Effector memory CD4-positive, alpha-beta T cell (primary cell): ENCODE results near the gene PCYT1A.

Source experiments
- DNase-seq, 3 donors: peaks; one replicate each; pipeline ENCODE4 v3.0.0-alpha.2; 2020
- H3K27ac ChIP-seq: 2 replicates; pipeline ENCODE4 v1.7.0; 2013; ENCODE audit warnings: mild to moderate bottlenecking, low read length, moderate library complexity; ENCODE audit not compliant: insufficient read depth, poor library complexity, severe bottlenecking
- H3K27me3 ChIP-seq: replicated peaks from 2 replicates; pipeline ENCODE4 v1.7.0; 2013; ENCODE audit warnings: mild to moderate bottlenecking, low read length; ENCODE audit not compliant: insufficient read depth, control insufficient read depth, poor library complexity, severe bottlenecking
- H3K36me3 ChIP-seq: 2 replicates; pipeline ENCODE4 v1.7.0; 2013; ENCODE audit warnings: mild to moderate bottlenecking, low read length, moderate library complexity; ENCODE audit not compliant: control insufficient read depth, insufficient read depth
- H3K4me1 ChIP-seq: 2 replicates; pipeline ENCODE4 v1.7.0; 2013; ENCODE audit warnings: low read length, mild to moderate bottlenecking; ENCODE audit not compliant: control insufficient read depth, insufficient read depth, poor library complexity, severe bottlenecking
- H3K4me3 ChIP-seq: 2 replicates; pipeline ENCODE4 v1.7.0; 2013; ENCODE audit warnings: low read length, low read depth, mild to moderate bottlenecking; ENCODE audit not compliant: insufficient read depth, poor library complexity, severe bottlenecking
- H3K9me3 ChIP-seq: 2 replicates; pipeline ENCODE4 v1.7.0; 2013; ENCODE audit warnings: mild to moderate bottlenecking, low read length, moderate library complexity; ENCODE audit not compliant: control insufficient read depth
- total RNA-seq, 3 donors: gene quantifications; one replicate each; lab custom pipeline; 2026; lab: John Stamatoyannopoulos, UW

PCYT1A gene
- total RNA-seq = 63.8 to 83.1 (median 64.8) reads per million in 3 donors

- H3K4me3 ChIP-seq = peak within 1 kb of the TSS; percentile 83
- DNase-seq = peak; percentile 57 to 68 (median 62)
- no peaks in the 10 kb centered on the region for H3K27me3 ChIP-seq
- no peaks in the 10 kb centered on the region for H3K36me3 ChIP-seq
- H3K4me1 ChIP-seq = peaks cover 15% of the 10 kb centered on the region
- H3K27ac ChIP-seq = peak within 1 kb of the TSS; percentile 78
- no peaks in the 10 kb centered on the region for H3K9me3 ChIP-seq
Observed at GRCh38 chr3:196287440-196288140, at the start of gene PCYT1A. Gene PCYT1A, minus strand, starts transcription at chr3:196287726. Its CDS starts 17,195 bp downstream, at chr3:196270531.

DNA sequence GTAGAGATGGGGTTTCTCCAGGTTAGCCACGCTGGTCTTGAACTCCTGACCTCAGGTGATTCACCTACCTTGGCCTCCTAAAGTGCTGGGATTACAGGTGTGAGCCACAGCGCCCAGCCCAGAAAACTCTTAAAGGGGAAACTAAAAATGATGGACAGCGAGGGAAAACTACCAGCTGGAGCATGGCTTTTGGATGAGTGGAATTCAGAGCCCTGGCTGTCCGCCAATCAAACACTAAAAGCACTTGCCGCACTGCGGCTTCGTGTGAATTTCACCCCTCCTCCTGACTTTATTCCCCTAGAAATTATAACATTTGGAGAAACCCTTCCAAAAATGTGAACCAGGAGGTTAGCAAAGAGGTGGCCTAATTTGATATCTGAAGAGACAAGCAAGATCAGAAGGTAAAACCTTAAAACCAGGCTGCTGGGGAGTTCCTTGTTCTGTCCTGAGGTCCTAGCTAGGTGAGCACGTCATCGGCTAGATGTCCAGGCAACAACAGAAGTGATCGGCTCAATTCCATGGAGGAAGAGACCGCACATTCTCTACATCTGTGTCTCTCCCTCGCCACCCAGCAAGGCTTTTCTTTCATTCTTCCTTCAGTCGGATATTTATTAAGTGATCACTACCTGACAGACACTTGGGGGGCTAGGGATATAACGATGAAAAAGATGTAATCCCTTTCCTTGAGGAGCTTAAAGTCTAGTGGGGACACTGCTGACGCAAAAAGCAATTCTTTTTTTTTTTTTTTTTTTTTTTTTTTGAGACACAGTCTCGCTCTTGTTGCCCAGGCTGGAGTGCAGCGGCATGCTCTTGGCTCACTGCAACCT is 49.0 kb upstream of the PCYT1A start:
- no peaks in the 10 kb centered on the region for H3K27me3 ChIP-seq
- DNase-seq = no peak
- no peaks in the 10 kb centered on the region for H3K4me1 ChIP-seq
- no peaks in the 10 kb centered on the region for H3K9me3 ChIP-seq
- H3K36me3 ChIP-seq = no peaks in the 10 kb centered on the region
- H3K4me3 ChIP-seq = no peak overlapping the region
- H3K27ac ChIP-seq = no peak overlapping the region

- Histone ChIP-seq H3K27me3 (no peaks in the 10 kb centered on the region), H3K9me3 (no peaks in the 10 kb centered on the region)
Observed at GRCh38 chr3:196335503-196335948, 48.0 kb upstream of the PCYT1A start.

DNA sequence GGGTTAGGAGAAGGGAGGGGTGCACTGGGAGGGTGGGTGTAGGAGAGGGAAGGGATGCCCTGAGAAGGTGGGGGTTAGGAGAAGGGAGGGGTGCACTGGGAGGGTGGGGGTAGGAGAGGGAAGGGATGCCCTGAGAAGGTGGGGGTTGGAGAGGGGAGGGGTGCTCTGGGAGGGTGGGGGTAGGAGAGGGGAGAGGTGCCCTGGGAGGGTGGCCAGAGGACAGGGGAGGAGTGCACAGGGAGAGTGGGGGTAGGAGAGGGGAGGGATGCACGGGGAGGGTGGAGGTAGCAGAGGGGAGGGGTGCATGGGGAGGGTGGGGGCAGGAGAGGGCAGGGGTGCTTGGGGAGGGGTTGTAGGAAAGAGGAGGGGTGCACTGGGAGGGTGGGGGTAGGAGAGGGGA is 47.5 kb upstream of the PCYT1A start:
- Histone ChIP-seq H3K9me3 (no peaks in the 10 kb centered on the region), H3K36me3 (no peaks in the 10 kb centered on the region)

More at GRCh38 chr3:196335503-196335948, 48.0 kb upstream of the PCYT1A start:
- no peak overlapping the region for H3K27ac ChIP-seq
- no peak for DNase-seq
- no peak overlapping the region for H3K4me3 ChIP-seq
- no peaks in the 10 kb centered on the region for H3K36me3 ChIP-seq
- no peaks in the 10 kb centered on the region for H3K4me1 ChIP-seq

DNA sequence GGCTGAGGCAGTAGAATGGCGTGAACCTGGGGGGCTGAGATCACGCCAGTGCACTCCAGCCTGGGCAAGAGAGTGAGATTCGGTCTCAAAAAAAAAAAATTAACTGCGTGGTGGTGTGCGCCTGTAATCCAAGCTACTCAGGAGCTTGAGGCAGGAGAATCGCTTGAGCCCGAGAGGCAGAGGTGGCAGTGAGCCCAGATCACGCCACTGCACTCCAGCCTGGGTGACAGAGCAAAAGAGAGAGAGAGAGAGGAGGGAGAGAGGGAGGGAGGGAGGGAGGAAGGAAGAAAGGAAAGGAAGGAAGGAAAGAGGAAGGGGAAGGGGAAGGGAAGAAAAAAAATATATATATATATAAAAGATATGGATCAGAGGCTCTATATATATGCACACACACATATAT is 44.6 kb upstream of the PCYT1A start:
- no peaks in the 10 kb centered on the region for H3K4me1 ChIP-seq
- no peak overlapping the region for H3K4me3 ChIP-seq
- no peaks in the 10 kb centered on the region for H3K36me3 ChIP-seq
- H3K27ac ChIP-seq = no peak overlapping the region
- no peaks in the 10 kb centered on the region for H3K27me3 ChIP-seq
- H3K9me3 ChIP-seq = no peaks in the 10 kb centered on the region
- DNase-seq = no peak

More for the DNA sequence above, 47.5 kb upstream of the PCYT1A start:
- Histone ChIP-seq H3K4me1 (no peaks in the 10 kb centered on the region), H3K4me3 (no peak overlapping the region), H3K27me3 (no peaks in the 10 kb centered on the region), H3K27ac (no peak overlapping the region)
- no peak for DNase-seq

- H3K4me1 ChIP-seq = no peaks in the 10 kb centered on the region
- no peak overlapping the region for H3K4me3 ChIP-seq
- H3K27ac ChIP-seq = no peak overlapping the region
- DNase-seq = no peak
- no peaks in the 10 kb centered on the region for H3K27me3 ChIP-seq
- no peaks in the 10 kb centered on the region for H3K36me3 ChIP-seq
- no peaks in the 10 kb centered on the region for H3K9me3 ChIP-seq
Observed at GRCh38 chr3:196327405-196327804, 39.9 kb upstream of the PCYT1A start.

DNA sequence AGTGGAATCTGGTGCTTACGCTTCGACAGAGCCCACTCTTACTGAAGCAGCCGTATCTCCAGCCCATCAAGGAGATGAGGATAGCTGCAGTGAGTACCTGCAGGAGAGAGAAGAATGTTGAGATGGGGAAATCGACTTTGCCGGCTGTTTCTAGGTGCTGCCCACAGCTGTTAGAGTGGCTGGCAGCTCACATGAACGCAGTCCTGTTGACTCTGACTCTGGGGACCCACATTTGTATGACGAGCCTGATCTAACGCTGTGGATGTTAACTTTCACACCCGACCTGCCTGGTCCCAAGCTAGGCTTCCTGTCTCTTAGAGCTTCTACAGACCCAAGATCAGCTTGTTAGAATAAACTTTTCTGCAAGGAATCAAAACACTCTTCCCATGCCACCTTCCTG is 39.4 kb upstream of the PCYT1A start:
- Histone ChIP-seq H3K9me3 (no peaks in the 10 kb centered on the region), H3K27me3 (no peaks in the 10 kb centered on the region), H3K4me3 (no peak overlapping the region), H3K4me1 (no peaks in the 10 kb centered on the region), H3K27ac (no peak overlapping the region), H3K36me3 (no peaks in the 10 kb centered on the region)
- no peak for DNase-seq

GRCh38 chr3:196323691-196324090 is 36.2 kb upstream of the PCYT1A start:
- Histone ChIP-seq H3K4me3 (no peak overlapping the region), H3K36me3 (no peaks in the 10 kb centered on the region)
- no peak for DNase-seq

GRCh38 chr3:196323016-196323415 is 35.5 kb upstream of the PCYT1A start:
- Histone ChIP-seq H3K27me3 (no peaks in the 10 kb centered on the region), H3K4me1 (no peaks in the 10 kb centered on the region), H3K9me3 (no peaks in the 10 kb centered on the region), H3K27ac (no peak overlapping the region), H3K4me3 (no peak overlapping the region), H3K36me3 (no peaks in the 10 kb centered on the region)
- DNase-seq = no peak

More at GRCh38 chr3:196323691-196324090, 36.2 kb upstream of the PCYT1A start:
- no peaks in the 10 kb centered on the region for H3K27me3 ChIP-seq
- no peaks in the 10 kb centered on the region for H3K4me1 ChIP-seq
- H3K27ac ChIP-seq = no peak overlapping the region
- H3K9me3 ChIP-seq = no peaks in the 10 kb centered on the region

DNA sequence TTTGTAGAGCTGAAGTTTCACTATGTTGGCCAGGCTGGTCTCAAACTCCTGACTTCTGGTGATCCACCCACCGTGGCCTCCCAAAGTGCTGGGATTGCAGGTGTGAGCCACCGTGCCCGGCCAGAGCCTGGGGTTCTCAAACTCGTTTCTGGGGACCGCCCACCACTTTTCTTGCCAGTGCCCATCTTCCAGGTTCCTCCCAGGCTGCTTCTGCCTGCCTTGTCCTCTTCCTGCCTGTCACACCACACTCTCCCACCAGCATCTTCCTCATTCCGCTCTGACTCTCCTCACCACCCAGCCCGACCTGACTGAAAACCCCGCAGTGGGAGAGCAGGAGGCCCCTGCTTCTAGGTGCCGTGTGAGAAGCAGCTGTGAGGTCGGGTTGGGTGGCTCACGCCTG is 33.6 kb upstream of the PCYT1A start:
- DNase-seq = no peak
- no peaks in the 10 kb centered on the region for H3K9me3 ChIP-seq
- H3K27me3 ChIP-seq = no peaks in the 10 kb centered on the region
- no peaks in the 10 kb centered on the region for H3K36me3 ChIP-seq
- no peak overlapping the region for H3K4me3 ChIP-seq
- no peak overlapping the region for H3K27ac ChIP-seq
- no peaks in the 10 kb centered on the region for H3K4me1 ChIP-seq
